Astrocyte (in vitro differentiated cells and primary cell): ENCODE results near the gene SLC29A3.

Experiments
- EZH2 ChIP-seq: IDR thresholded peaks from 2 replicates; pipeline ENCODE4 v1.6.1; 2012; ENCODE audit warnings: mild to moderate bottlenecking, low read length, inconsistent platforms; ENCODE audit not compliant: insufficient read depth
- TF ChIP-seq, protein P1 (sequence below): IDR thresholded peaks from 2 replicates; pipeline ENCODE4 v1.5.1; 2011; ENCODE audit warnings: low read depth, mild to moderate bottlenecking, inconsistent platforms, low read length, moderate library complexity; ENCODE audit not compliant: insufficient read depth

DNA sequence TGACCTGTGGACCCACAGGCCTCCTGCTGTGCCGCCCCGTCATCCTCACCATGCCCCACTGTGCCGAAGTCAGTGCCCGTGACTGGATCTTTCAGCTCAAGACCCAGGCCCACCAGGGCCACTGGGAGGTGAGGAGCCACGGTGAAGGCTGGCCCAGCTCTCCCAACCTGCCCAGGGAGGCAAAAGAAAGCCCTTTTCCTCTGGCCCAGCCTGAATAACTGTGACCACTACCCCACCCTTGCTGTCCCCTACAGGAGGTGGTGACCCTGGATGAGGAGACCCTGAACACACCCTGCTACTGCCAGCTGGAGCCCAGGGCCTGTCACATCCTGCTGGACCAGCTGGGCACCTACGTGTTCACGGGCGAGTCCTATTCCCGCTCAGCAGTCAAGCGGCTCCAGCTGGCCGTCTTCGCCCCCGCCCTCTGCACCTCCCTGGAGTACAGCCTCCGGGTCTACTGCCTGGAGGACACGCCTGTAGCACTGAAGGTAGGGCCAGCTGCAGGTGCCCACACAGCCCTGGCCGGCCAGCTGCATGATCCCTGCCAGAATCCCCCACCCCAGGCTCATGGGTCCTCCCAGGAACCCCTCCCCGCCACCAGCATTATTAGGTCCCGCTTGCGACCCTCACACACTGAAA lies 25.5 kb upstream of the SLC29A3 start:
- TF ChIP-seq, protein P1, sequence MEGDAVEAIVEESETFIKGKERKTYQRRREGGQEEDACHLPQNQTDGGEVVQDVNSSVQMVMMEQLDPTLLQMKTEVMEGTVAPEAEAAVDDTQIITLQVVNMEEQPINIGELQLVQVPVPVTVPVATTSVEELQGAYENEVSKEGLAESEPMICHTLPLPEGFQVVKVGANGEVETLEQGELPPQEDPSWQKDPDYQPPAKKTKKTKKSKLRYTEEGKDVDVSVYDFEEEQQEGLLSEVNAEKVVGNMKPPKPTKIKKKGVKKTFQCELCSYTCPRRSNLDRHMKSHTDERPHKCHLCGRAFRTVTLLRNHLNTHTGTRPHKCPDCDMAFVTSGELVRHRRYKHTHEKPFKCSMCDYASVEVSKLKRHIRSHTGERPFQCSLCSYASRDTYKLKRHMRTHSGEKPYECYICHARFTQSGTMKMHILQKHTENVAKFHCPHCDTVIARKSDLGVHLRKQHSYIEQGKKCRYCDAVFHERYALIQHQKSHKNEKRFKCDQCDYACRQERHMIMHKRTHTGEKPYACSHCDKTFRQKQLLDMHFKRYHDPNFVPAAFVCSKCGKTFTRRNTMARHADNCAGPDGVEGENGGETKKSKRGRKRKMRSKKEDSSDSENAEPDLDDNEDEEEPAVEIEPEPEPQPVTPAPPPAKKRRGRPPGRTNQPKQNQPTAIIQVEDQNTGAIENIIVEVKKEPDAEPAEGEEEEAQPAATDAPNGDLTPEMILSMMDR, result no peak
- no peak for TF ChIP-seq EZH2
